K562 (cell line): ENCODE measurements around the gene TAS2R10.

Source experiments
- ATF3 ChIP-seq, 2 experiments: fragments of 450-650 bp in 1 of 2; sonication (generic) in 1 of 2; formaldehyde crosslinking in 1 of 2; IDR thresholded peaks in 1 of 2; conservative IDR thresholded peaks in 1 of 2; 2 replicates each; pipeline versions ENCODE4 v1.6.1 to v1.8.1; 2016 to 2023; ENCODE audit warnings: mild to moderate bottlenecking in 2 of 2, moderate library complexity in 2 of 2, inconsistent platforms in 1 of 2, missing genetic modification reagents in 1 of 2
- CREB1 ChIP-seq, 2 experiments: sonication (generic) in 1 of 2; formaldehyde crosslinking in 1 of 2; IDR thresholded peaks; 2 replicates each; pipeline versions ENCODE4 v1.6.1 to v1.8.0; 2012 to 2022; ENCODE audit warnings: inconsistent platforms in 1 of 2, mild to moderate bottlenecking in 1 of 2, missing genetic modification reagents in 1 of 2, moderate library complexity in 1 of 2
- CTCF ChIP-seq, 3 experiments: IDR thresholded peaks in 2 of 3; conservative IDR thresholded peaks in 1 of 3; 2 replicates each; pipeline ENCODE4 v1.5.1; 2011 to 2012; ENCODE audit warnings: low read length in 3 of 3, mild to moderate bottlenecking in 3 of 3, control low read depth in 2 of 3, improper control_type of control experiment in 1 of 3, inconsistent platforms in 1 of 3, low read depth in 1 of 3, mixed read lengths in 1 of 3, moderate library complexity in 1 of 3; ENCODE audit not compliant: insufficient read depth in 2 of 3
- ELF4 ChIP-seq: fragments of 450-650 bp; formaldehyde crosslinking; IDR thresholded peaks from 2 replicates; pipeline ENCODE4 v1.4.0; 2022; ENCODE audit warnings: missing genetic modification characterization
- EZH2 ChIP-seq: IDR thresholded peaks from 2 replicates; pipeline ENCODE4 v1.6.1; 2012; ENCODE audit warnings: low read depth, mild to moderate bottlenecking, inconsistent platforms, low read length, borderline replicate concordance
- KAT7 ChIP-seq: sonication (generic); formaldehyde crosslinking; IDR thresholded peaks from 2 replicates; pipeline ENCODE4 v1.8.0; 2022; ENCODE audit warnings: missing genetic modification reagents, mild to moderate bottlenecking, borderline replicate concordance
- LARP7 ChIP-seq: fragments of 450-650 bp; IDR thresholded peaks from 2 replicates; pipeline ENCODE4 v1.6.1; 2016
- NR3C1 ChIP-seq: sonication (generic); formaldehyde crosslinking; IDR thresholded peaks from 2 replicates; pipeline ENCODE4 v1.8.1; 2022; ENCODE audit warnings: missing genetic modification reagents
- PTTG1 ChIP-seq: fragments of 450-650 bp; IDR thresholded peaks from 2 replicates; pipeline ENCODE4 v1.6.1; 2016; ENCODE audit warnings: low read depth, mild to moderate bottlenecking, missing genetic modification characterization, missing compliant biosample characterization
- SIN3A ChIP-seq, 2 experiments: fragments of 150-350 bp in 1 of 2; IDR thresholded peaks; 2 replicates each; pipeline ENCODE4 v1.6.1; 2011 to 2016; ENCODE audit warnings: borderline replicate concordance in 2 of 2, low read depth in 2 of 2, low read length in 2 of 2, mild to moderate bottlenecking in 2 of 2, moderate library complexity in 2 of 2; ENCODE audit not compliant: control insufficient read depth in 1 of 2
- THAP7 ChIP-seq: fragments of 250-450 bp; sonication (Bioruptor Pico); IDR thresholded peaks from 2 replicates; pipeline ENCODE4 v1.5.0; 2021
- ZNF707 ChIP-seq: fragments of 250-450 bp; sonication (Bioruptor Pico); conservative IDR thresholded peaks from 2 replicates; pipeline ENCODE4 v1.8.0; 2022; ENCODE audit warnings: inconsistent platforms, mild to moderate bottlenecking, moderate library complexity

- TF ChIP-seq SIN3A (IDR thresholded peaks at IDR 0.05; ENCODE audit: borderline replicate concordance in 2 of 2, control insufficient read depth in 1 of 2, low read depth in 2 of 2, low read length in 2 of 2) (no peak), CTCF (IDR thresholded peaks at IDR 0.05 in 2 of 3, conservative IDR thresholded peaks at IDR 0.05 in 1 of 3; ENCODE audit: insufficient read depth in 2 of 3, low read depth in 1 of 3, low read length in 3 of 3) (no peak), THAP7 (CRISPR knock-in tag) (no peak), ELF4 (CRISPR knock-in tag) (no peak), EZH2 (no peak), ZNF707 (CRISPR knock-in tag) (no peak), NR3C1 (CRISPR knock-in tag) (no peak), PTTG1 (tag) (no peak), LARP7 (no peak), CREB1 (IDR thresholded peaks at IDR 0.05) (no peak), CREB1 (CRISPR knock-in tag; IDR thresholded peaks at IDR 0.05) (no peak), KAT7 (no peak), ATF3 (IDR thresholded peaks at IDR 0.05) (no peak), ATF3 (CRISPR knock-in tag; conservative IDR thresholded peaks at IDR 0.05) (no peak)
Observed at GRCh38 chr12:10811883-10812536, 14.1 kb downstream of the TAS2R10 start.
